Measurements from ENCODE around the gene SELPLG. TPM values are rescaled to one million over a fixed set of nuclear protein-coding genes. Genes with fewer than 3 reads are reported as not detected.

Gene SELPLG
- total RNA-seq, 1 donor from 2014 or later: not detected

GRCh38 chr12:108643941-108644810 is 10.5 kb upstream of the SELPLG start:
- Mint-ChIP-seq H3K4me1 (ENCODE audit: low read depth) (no peaks in the 10 kb centered on the region), H3K4me3 (ENCODE audit: low read depth) (no peak overlapping the region), H3K9me3 (ENCODE audit: low read depth) (no peaks in the 10 kb centered on the region), H3K36me3 (ENCODE audit: insufficient read depth) (peaks cover 17% of the 10 kb centered on the region), H3K27ac (no peak overlapping the region), H3K27me3 (no peaks in the 10 kb centered on the region)
- DNase-seq (ENCODE audit: low spot score, unreplicated experiment): no peak
- TF ChIP-seq CTCF (IDR thresholded peaks at IDR 0.05; ENCODE audit: unreplicated experiment): no peak

GRCh38 chr12:108642899-108643654 is 9.4 kb upstream of the SELPLG start:
- H3K27ac Mint-ChIP-seq: no peak overlapping the region
- no peak for DNase-seq (ENCODE audit: low spot score, unreplicated experiment)
- TF ChIP-seq CTCF (IDR thresholded peaks at IDR 0.05; ENCODE audit: unreplicated experiment): no peak
- H3K4me3 Mint-ChIP-seq (ENCODE audit: low read depth): no peak overlapping the region
- no peaks in the 10 kb centered on the region for H3K9me3 Mint-ChIP-seq (ENCODE audit: low read depth)
- peaks cover 13% of the 10 kb centered on the region for H3K36me3 Mint-ChIP-seq (ENCODE audit: insufficient read depth)
- H3K27me3 Mint-ChIP-seq: no peaks in the 10 kb centered on the region
- peaks cover 6% of the 10 kb centered on the region for H3K4me1 Mint-ChIP-seq (ENCODE audit: low read depth)

GRCh38 chr12:108642269-108642870 is 8.7 kb upstream of the SELPLG start:
- no peak overlapping the region for H3K4me3 Mint-ChIP-seq (ENCODE audit: low read depth)
- peaks cover 11% of the 10 kb centered on the region for H3K36me3 Mint-ChIP-seq (ENCODE audit: insufficient read depth)
- no peak overlapping the region for H3K27ac Mint-ChIP-seq
- no peak for DNase-seq (ENCODE audit: low spot score, unreplicated experiment)
- TF ChIP-seq CTCF (IDR thresholded peaks at IDR 0.05; ENCODE audit: unreplicated experiment): no peak
- no peaks in the 10 kb centered on the region for H3K27me3 Mint-ChIP-seq
- no peaks in the 10 kb centered on the region for H3K9me3 Mint-ChIP-seq (ENCODE audit: low read depth)
- H3K4me1 Mint-ChIP-seq (ENCODE audit: low read depth): peaks cover 9% of the 10 kb centered on the region

- no peaks in the 10 kb centered on the region for H3K27me3 Mint-ChIP-seq
- H3K4me3 Mint-ChIP-seq (ENCODE audit: low read depth): no peak overlapping the region
- no peaks in the 10 kb centered on the region for H3K9me3 Mint-ChIP-seq (ENCODE audit: low read depth)
- TF ChIP-seq CTCF (IDR thresholded peaks at IDR 0.05; ENCODE audit: unreplicated experiment): no peak
- H3K36me3 Mint-ChIP-seq (ENCODE audit: insufficient read depth): peaks cover 8% of the 10 kb centered on the region
- H3K27ac Mint-ChIP-seq: no peak overlapping the region
- H3K4me1 Mint-ChIP-seq (ENCODE audit: low read depth): peaks cover 9% of the 10 kb centered on the region
- no peak for DNase-seq (ENCODE audit: low spot score, unreplicated experiment)
Observed at GRCh38 chr12:108641446-108642268, 8.0 kb upstream of the SELPLG start.
